ENCODE results near the gene TNIK. TPM values are rescaled to one million over a fixed set of nuclear protein-coding genes. Genes with fewer than 3 reads are reported as not detected.

The TNIK gene
- total and polyA plus RNA-seq, 8 donors: 2.1 to 40.2 (median 10.1) TPM

GRCh38 chr3:171402281-171402680 lies 57.9 kb downstream of the TNIK start:
- Histone ChIP-seq H3K4me3 (no peak overlapping the region), H3K9me3 (no peaks in the 10 kb centered on the region), H3K36me3 (no peaks in the 10 kb centered on the region), H3K4me1 (peaks cover 0 to 15% (median 9%) of the 10 kb centered on the region in 4 donors), H3K27ac (no peak overlapping the region), H3K27me3 (no peaks in the 10 kb centered on the region)
- TF ChIP-seq POLR2A (IDR thresholded peaks at IDR 0.05): no peak
- TF ChIP-seq EP300 (IDR thresholded peaks at IDR 0.05): no peak
- TF ChIP-seq POLR2AphosphoS5 (IDR thresholded peaks at IDR 0.05): no peak
- no peak for TF ChIP-seq CTCF (IDR thresholded peaks at IDR 0.05)
- WGBS, 5 donors: 92 to 98% (median 95%) methylated on average over 3 of the region's 3 CpGs
- DNase-seq: no peak
- intact Hi-C loops (cut with DNase I; ENCODE audit: low total_unique reads): no loop called here

GRCh38 chr3:171401432-171401831 lies 58.8 kb downstream of the TNIK start:
- H3K9me3 ChIP-seq: no peaks in the 10 kb centered on the region
- WGBS, 5 donors: 68 to 93% (median 82%) methylated on average over 1 of the region's 1 CpG
- no peak overlapping the region for H3K4me3 ChIP-seq
- intact Hi-C loops (cut with DNase I; ENCODE audit: low total_unique reads): no loop called here
- DNase-seq: no peak
- no peak for TF ChIP-seq EP300 (IDR thresholded peaks at IDR 0.05)
- no peak for TF ChIP-seq POLR2AphosphoS5 (IDR thresholded peaks at IDR 0.05)
- no peak for TF ChIP-seq POLR2A (IDR thresholded peaks at IDR 0.05)
- TF ChIP-seq CTCF (IDR thresholded peaks at IDR 0.05): no peak
- no peak overlapping the region for H3K27ac ChIP-seq
- H3K36me3 ChIP-seq: no peaks in the 10 kb centered on the region
- H3K4me1 ChIP-seq: peaks cover 0 to 15% (median 9%) of the 10 kb centered on the region in 4 donors
- H3K27me3 ChIP-seq: no peaks in the 10 kb centered on the region

- TF ChIP-seq EP300 (IDR thresholded peaks at IDR 0.05): no peak
- TF ChIP-seq POLR2AphosphoS5 (IDR thresholded peaks at IDR 0.05): no peak
- TF ChIP-seq POLR2A (IDR thresholded peaks at IDR 0.05): no peak
- Histone ChIP-seq H3K27me3 (no peaks in the 10 kb centered on the region), H3K9me3 (no peaks in the 10 kb centered on the region), H3K36me3 (no peaks in the 10 kb centered on the region), H3K4me1 (peaks cover 0 to 12% (median 9%) of the 10 kb centered on the region in 4 donors), H3K27ac (no peak overlapping the region), H3K4me3 (no peak overlapping the region)
- intact Hi-C loops (cut with DNase I; ENCODE audit: low total_unique reads): no loop called here
- 83 to 96% (median 91%) methylated on average over 2 of the region's 2 CpGs for WGBS, 5 donors
- no peak for DNase-seq
These were observed 60.4 kb downstream of the TNIK start for GRCh38 chr3:171399842-171400241.

GRCh38 chr3:171398343-171398742 lies 61.9 kb downstream of the TNIK start:
- TF ChIP-seq CTCF (IDR thresholded peaks at IDR 0.05) (no peak), EP300 (IDR thresholded peaks at IDR 0.05) (no peak), POLR2AphosphoS5 (IDR thresholded peaks at IDR 0.05) (no peak), POLR2A (IDR thresholded peaks at IDR 0.05) (no peak)
- Histone ChIP-seq H3K4me1 (peaks cover 0 to 5% (median 2%) of the 10 kb centered on the region in 4 donors), H3K9me3 (no peaks in the 10 kb centered on the region), H3K27ac (no peak overlapping the region), H3K27me3 (no peaks in the 10 kb centered on the region), H3K4me3 (no peak overlapping the region), H3K36me3 (no peaks in the 10 kb centered on the region)
- intact Hi-C loops (cut with DNase I; ENCODE audit: low total_unique reads): no loop called here
- 89 to 96% (median 96%) methylated on average over 2 of the region's 2 CpGs for WGBS, 5 donors
- no peak for DNase-seq

- intact Hi-C loops (cut with DNase I; ENCODE audit: low total_unique reads): no loop called here
- WGBS, 5 donors: 93 to 99% (median 96%) methylated on average over 3 of the region's 3 CpGs
These were observed 63.1 kb downstream of the TNIK start for GRCh38 chr3:171397089-171397488.

More at GRCh38 chr3:171397089-171397488, 63.1 kb downstream of the TNIK start:
- DNase-seq: no peak
- Histone ChIP-seq H3K36me3 (no peaks in the 10 kb centered on the region), H3K4me3 (no peak overlapping the region), H3K9me3 (no peaks in the 10 kb centered on the region), H3K27ac (no peak overlapping the region), H3K27me3 (no peaks in the 10 kb centered on the region), H3K4me1 (peaks cover 5 to 14% (median 10%) of the 10 kb centered on the region in 4 donors)
- TF ChIP-seq EP300 (IDR thresholded peaks at IDR 0.05): no peak
- no peak for TF ChIP-seq POLR2A (IDR thresholded peaks at IDR 0.05)
- no peak for TF ChIP-seq POLR2AphosphoS5 (IDR thresholded peaks at IDR 0.05)

All from stomach (tissue), 9 donors.